SK-N-MC (cell line): ENCODE results near the gene MRPL58.

Experiments used
- EZH2 ChIP-seq: fragments of 200-600 bp; sonication (generic); IDR thresholded peaks from one replicate; pipeline ENCODE4 v1.6.1; 2017; ENCODE audit warnings: antibody characterized with exemption
- POLR2AphosphoS5 ChIP-seq: IDR thresholded peaks from 2 replicates; pipeline ENCODE4 v1.6.1; 2012; ENCODE audit warnings: mild to moderate bottlenecking, low read depth, low read length, borderline replicate concordance

- TF ChIP-seq EZH2 (no peak), POLR2AphosphoS5 (no peak)
Measured at GRCh38 chr17:74987909-74988711, 24.4 kb upstream of the MRPL58 start.
